GM19395 (cell line): ENCODE data around the gene PHLDB1.

Experiments used
- ATAC-seq: cut with Tn5 transposase; IDR thresholded peaks from one replicate; pipeline ENCODE4 v1.9.1; 2021; ENCODE audit warnings: mild to moderate bottlenecking, moderate library complexity; ENCODE audit not compliant: unreplicated experiment

Gene PHLDB1

DNA sequence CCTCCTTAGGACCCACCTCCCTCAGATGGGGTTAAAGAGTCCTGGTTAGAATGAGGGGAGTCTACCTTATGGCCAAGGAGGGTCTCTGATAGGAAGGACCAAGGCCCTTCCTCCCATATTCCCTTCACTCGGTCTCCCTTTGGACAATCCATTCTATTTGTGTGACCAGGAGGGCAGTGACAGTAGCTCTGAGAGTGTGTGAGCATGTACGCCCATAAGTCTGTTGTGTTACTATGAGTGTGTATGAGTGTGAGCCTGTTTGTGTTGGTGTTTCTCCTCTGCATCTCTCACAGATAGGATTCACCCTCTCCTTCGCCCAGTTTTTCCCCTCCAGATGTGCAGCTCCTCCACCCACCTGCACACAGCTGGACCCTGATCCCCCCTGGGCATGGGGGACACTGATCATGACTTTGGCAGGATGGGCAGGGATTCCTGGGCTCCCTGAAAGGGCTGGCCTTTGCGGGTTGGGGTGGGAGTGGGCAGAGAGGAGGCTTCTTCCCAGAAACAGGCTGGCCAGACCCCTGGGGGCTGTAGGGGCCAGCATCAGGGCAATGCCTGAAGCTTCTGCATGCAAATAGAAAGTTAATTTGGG, 14.5 kb downstream of the PHLDB1 start:
- ATAC-seq, result no peak

DNA sequence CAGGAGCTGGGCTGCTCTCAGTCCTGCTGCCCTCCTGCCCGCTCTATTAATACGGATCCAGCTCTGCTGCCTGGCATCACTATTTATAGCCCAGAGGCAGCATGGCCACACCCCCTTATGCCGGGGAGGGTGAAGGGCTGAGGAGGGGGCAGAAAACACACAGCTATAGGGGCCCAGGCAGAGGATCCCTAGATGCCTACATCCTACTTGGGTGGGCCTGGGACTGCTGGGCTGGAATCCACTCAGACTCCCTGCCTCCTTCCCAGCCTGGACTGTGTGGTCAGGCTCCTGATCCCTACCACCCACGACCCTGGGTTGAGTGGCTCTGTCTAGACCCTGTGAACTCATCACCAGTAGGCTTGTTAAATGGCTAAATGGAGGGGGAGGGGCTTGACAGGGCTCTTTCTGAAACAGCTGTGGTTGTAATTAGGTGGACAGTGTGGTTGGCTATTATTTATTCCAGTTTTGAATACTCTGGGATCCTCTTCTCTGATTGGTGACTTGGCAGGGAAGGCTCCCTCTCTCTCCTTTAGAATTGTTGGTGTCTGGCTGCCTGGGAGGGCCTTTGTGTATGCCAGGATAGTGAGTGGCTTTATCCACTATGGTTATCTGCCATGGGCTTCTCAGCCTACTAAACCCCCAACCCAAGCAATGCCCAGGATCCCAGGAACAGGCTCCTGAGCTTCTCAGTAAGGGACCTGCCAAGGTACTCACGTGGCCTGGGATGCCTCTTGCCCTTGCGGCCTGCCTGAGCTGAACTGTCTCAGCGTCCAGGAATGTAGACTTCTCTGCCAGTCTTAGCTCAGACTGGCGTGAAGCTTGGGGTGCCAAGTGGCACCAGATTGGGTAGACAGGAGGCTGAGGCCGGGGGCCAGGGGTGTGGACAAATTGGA, 15.2 kb downstream of the PHLDB1 start:
- no peak for ATAC-seq

DNA sequence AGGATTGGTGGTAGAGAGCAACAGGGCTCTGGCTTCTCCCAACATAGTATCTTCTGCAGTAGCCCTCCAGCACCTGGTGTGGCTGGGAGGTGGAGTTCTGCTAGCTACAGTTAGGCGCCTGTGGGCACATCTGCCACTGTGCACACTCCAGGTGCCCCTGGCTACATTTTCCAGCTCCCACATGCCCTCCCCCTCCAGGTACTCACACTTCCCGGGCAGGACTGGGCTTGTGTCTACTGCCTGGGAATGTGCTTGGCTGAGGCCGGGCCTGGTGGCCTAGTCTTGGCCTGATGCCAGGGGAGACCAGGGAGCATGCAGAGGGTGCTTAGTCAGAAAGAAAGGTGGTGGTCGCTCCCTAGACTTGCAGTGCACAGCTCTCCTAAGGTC, 15.8 kb downstream of the PHLDB1 start:
- no peak for ATAC-seq

DNA sequence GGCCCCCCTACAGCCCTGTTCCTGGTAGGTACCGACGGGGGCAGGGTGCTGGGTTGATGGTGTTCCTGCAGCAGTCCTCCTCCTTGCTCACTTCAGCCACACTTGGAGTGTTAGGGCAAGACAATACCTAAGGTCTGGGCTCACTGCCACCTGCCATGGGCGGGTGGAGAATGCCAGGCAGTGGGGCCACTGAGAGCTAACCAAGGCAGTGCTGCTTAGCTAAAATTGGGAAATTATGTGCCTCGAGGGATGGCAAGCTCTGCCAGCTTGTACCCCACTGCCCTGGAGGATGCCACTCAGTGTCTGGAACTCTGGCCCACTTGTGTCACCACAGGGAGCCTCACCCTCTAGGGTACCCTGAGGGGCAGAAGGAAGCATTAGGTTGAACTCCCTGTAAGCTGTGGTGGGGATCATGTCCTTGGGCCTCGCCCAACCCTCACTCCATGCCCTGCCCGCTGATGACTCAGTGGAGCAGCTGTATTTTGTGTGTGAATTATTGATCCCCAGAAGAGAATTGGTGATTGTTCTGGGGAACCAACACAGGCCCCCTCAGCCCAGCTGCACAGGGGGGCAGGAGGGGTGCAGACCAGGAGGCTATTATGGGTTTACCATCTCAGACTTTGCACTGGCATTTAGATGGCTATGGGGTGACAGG, 17.7 kb downstream of the PHLDB1 start:
- ATAC-seq, result no peak

DNA sequence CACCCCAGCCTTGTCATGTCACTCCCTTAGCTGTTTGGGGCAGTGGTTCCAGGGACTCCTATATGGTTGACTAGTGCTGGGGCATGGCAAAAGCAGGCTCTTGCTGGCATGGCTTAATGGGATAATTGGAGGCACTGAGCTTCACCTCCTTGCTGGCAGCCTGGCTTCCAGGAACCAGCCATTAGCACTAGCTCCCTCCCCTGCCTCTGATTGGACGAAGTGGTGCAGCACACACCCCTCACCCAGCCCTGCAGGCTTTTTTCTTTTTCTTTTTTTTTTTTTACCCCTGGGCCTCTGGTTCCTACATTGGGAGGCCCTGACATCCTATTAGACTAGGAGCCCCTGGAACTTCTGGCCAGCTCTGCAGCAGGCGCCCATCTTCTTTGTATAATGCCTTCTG, 18.6 kb downstream of the PHLDB1 start:
- no peak for ATAC-seq

DNA sequence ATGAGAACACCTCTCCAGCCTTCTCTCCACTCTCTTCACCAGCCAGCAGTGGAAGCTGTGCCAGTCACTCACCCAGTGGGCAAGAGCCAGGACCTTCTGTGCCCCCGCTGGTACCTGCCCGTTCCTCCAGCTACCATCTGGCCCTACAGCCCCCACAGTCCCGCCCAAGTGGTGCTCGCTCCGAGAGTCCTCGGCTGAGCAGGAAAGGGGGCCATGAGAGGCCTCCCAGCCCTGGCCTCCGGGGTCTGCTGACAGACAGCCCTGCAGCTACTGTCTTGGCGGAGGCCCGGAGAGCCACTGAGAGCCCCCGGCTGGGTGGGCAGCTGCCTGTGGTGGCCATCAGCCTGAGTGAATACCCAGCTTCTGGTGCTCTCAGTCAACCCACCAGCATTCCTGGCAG, 20.2 kb downstream of the PHLDB1 start:
- no peak for ATAC-seq

DNA sequence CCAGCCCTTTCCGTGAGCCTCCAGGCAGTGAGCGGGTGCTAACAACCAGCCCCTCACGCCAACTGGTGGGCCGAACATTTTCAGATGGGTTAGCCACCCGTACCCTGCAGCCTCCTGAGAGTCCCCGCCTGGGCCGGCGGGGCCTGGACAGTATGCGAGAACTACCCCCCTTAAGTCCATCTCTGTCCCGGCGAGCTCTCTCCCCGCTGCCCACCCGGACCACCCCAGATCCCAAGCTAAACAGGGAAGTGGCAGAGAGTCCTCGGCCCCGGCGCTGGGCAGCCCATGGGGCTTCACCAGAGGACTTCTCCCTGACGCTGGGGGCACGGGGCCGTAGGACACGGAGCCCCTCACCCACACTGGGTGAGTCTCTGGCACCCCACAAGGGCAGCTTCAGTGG, 20.6 kb downstream of the PHLDB1 start:
- ATAC-seq, result no peak

DNA sequence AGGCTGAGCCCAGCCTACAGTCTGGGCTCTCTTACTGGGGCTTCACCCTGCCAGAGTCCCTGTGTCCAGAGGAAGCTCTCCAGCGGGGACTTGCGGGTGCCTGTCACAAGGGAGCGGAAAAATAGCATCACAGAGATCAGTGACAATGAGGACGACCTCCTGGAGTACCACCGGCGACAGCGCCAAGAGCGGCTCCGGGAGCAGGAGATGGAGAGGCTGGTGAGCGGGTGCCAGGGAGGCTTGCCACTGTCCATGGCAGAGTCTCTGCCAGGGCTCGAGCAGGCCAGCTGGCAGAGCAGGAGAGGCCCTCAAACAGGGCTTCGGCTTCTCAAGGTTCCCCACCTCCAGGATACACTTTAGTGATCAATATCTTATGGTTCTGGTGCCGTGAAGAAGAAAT, 21.0 kb downstream of the PHLDB1 start:
- ATAC-seq, result no peak

DNA sequence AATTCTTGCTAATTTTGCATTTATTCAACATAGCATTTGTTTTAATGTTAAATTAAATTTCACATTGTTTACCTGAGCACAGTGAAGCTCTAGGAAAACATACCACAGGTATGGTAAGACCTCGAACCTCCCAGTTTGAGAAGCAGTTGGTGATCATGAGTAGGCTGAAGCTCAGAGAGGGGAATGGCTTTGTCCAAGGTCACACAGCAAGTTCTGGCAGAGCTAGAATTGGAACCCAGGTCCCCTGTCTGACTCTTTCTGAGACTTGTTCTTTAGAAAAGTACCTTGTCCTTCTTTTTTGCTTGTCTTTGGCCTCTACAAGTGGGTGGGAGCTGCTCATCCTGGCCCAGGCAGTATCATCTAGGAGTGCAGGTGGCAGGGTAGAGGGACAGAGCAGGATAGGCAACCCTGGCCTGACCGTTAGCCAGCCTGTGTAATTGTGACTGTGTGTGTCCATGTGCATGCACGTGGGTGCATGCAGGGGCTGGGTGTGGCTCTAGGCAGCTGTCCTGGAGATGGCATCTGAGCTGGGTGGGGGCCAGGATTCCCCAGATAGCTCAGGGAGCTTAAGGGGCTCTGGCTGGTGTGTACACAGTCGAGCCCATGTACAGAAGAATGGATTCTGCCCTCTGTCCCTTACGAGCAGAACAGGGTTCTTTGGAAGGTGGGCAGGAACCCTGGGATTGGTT, 21.6 kb downstream of the PHLDB1 start:
- no peak for ATAC-seq

DNA sequence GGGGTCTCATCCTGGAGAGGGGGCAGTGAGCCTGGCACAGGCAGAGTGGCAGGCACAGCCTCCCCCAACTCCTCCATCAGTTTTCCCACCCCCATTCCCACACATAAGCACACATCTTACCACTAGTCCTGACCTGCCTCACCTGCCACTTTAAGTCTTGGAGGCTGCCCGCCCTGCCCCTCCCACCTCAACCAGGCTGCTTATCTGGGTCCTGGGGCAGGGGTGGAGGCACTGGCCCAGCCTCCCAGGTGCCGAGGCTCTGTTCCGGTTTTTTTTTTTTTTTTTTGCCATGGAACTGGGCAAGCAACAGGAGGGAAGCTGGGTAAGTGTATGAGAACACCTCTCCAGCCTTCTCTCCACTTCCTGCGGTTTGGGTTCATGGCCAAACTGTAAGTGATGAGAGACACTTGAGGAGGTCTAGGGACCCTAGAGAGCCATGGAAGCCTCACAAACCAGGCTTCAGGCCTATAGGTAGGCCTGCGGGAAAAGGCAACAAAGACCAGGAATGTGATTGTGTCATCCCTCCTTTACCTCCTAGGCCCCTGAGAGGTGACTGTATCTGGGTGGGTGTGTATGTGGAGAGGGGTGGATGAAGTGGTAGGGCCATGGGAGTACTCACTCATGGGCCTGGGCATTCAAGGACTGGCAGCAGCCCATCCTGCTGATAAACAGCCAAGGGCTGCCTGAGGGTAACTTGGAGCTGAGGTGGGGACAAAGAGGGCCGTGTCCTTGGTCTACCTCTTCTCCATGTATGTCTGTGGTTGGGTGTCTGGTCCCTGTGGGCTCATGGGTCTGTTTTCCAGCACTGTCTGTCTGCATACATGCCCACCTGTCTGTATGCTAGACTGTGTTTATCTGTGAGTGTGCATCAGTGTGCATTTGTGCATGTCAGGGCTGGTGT, 22.6 kb downstream of the PHLDB1 start:
- no peak for ATAC-seq

DNA sequence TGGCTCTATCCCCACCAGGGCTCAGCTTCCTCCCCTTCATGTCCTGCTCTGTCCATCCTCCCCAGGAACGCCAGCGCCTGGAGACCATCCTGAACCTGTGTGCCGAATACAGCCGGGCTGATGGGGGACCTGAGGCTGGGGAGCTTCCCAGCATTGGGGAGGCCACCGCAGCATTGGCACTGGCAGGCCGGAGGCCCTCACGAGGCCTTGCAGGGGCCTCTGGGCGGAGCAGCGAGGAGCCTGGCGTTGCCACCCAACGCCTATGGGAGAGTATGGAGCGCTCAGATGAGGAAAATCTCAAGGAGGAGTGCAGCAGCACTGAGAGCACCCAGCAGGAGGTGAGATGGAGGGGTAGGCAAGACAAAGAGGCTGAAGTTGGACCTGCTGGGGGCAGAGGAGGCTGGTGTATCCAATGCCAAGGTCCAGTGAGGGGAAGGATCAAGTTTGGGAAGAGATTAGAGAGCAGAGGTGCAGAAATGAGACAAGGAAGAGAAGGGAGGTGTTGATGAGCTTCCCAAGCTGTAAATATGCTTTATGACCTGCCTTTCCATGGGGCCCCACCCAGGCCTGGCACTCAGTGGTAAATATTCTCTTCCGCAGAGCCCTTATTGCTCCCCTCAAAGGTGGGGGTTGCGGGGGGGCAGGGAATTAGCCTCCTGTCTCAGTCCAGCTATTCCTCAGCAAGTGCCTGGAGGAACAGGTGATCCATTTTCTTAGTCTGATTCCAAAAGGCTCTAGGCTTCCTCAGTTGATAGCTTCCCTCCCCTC, 23.9 kb downstream of the PHLDB1 start:
- ATAC-seq, result no peak

DNA sequence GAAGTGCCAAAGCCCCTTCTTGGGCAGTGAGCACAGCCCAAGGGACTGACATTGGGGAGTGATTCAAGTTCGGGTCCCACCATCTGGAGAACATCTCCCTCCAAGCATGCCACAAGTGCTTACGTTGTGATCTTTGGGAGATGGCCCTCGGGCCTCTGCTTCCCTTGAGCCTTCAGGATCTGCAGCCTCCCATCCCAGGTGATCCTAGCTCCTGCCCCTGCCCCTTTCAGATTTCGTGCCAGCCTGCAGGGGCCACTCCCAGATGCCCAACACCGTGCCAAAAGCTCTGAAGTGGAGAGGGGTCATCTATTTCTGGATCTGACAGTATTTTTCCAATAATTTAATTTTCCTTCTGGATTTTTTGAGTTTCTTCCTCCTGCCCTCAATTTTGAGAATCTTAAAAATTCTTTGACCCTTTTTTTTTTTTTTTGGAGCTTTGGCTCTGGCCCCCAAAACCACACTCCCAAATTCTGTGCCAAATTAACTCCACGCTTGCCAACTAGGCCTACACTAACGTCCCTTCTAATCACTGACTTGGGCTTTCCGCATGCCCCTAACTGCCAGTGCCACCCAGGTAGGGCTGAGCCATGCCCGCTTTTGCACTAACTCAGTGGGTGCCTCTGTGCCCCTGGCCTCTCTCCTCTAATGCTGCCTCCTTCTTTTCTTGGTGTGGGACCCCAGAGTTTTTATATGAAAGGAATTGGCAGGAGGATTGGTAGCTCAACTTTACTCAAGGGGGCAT, 25.3 kb downstream of the PHLDB1 start:
- no peak for ATAC-seq

DNA sequence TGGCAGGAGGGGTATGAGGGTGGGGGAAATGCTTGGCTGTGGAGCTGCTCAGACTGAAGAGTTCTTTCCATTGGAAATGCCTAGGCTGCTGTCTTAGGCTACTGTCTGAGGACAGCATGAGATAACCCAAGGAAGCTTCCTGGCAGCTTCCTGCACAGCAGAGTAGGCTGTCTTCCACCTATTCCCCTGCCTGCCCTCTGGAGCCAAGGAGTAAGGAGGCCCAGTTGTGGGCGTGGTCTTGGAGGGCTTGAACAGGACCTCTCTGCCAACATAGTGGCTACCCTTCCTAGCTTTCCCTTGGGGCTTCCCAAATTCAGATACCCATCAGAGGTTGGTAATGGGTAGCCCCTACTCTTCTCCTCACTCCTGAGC, 25.9 kb downstream of the PHLDB1 start:
- no peak for ATAC-seq

DNA sequence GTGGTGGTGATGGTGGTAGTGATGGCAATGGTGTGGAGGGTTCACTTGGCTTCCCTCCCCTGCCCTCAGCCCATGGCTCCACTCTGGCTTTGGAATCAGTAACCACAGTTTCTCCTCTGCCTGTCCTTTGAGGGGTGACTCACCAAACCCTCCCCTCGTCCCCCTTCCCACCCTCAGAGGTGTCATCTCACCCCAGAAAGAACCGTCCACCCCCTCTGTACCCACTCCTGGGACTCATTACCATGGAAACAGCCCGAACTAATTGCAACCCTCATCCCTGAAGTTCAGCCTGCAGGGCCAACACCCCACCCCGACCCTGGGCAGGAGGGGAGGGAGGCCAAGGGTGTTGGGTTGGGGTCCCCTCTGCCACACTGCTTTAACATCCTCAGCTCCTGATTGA, 26.6 kb downstream of the PHLDB1 start:
- ATAC-seq, result no peak

DNA sequence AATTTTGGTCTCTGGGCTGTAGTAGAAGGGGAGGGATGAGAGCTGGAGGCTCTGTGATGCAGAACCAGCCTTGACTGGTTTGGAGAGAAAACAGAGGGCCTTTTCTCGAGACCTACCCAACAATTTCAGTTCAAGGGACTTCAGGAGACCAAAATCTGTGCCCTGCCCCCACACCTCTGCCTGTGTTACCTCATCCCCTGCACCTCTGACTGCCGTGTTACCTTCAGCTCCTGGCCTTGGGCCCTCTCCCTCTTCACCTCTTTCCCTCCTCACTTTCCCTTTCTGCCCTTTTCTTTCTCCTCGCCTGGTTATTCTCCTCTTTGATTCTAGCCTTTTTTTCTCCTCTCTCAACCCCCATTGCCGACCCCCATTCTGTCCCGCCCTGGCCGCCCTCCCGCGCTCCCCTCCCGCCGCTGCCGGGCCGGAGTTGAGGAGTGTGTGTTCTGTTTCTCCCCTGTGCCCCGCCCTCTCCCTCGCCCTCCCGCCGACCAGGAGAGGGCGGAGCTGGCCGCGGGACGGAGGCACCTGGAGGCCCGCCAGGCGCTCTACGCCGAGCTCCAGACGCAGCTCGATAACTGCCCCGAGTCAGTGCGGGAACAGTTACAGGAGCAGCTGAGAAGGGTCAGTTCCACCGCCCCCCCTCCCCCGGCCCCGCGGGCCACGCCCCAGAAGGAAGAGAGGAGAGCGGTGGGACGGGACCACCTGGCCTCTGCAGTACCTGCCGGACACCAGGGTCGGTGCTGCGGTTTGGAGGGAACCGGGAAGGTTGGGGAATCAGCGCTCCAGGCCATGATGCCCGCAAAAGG, 27.2 kb downstream of the PHLDB1 start:
- ATAC-seq, result no peak

DNA sequence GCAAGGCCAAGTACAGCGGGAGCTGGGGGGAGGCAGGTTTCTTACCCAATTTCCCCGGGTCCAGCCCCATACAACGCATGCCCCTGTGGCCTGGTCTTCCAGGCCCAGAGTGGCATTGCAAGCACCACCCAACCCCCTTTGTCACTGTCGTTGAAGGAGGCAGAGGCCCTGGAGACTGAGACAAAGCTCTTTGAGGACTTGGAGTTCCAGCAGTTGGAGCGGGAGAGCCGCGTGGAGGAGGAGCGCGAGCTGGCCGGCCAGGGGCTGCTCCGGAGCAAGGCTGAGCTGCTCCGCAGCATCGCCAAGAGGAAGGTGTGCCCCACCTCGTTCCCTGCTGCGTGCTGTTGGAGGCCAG, 27.8 kb downstream of the PHLDB1 start:
- ATAC-seq, result no peak

DNA sequence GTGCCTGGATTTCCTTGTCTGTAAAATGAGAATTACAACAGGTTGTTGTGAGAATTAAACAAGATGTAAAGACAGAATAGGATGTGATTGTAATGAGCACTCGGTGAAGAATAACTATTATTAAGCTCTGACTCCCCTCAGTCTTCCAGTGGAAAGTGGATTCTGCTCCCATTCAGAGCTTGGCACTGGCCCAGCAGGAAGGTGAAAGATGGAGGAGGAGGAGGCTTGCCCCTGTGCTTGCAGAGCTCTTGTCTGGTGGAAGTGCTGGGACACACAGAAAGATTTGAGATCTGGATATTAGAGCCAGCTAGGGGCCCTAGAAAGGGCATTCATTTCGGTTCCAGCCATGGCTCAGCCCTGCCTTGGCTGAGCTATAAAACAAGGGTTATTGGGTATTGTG, 28.2 kb downstream of the PHLDB1 start:
- no peak for ATAC-seq

DNA sequence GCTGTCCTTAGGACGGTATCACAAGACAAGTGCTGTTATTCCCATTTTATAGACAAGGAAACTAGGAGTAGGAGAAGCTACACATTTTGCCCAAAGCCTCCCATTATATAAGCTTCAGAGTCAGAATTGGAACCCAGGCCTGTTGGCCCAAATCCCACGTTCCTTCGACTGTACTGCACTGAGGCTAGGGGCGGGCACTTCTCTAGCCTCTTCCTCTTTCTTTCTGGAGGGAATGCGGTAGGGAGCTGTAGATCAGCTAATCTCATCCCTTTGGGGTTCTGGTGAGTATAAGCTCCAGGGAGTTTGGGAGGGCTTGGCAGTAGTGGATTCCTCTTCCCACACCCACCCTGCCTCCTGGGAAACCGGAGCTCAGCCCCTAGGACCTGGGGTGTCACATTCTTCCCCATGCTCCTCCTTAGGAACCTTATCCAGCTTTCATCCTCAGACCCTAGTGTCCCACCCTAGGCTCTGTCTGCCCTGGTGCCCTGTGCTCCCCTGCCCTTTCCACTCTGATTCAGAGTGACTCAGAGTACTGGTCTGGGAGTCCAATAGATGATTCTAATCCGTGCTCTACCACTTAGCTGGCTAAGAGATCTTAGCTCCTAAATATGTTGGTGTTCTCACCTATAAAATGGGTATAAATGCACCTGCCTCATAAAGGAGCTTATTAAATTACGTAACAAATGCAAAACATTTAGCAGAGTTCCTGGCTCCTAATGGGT, 29.3 kb downstream of the PHLDB1 start:
- ATAC-seq, result no peak
